DMS153 treated with DMSO at 0.1 percent for 48 hours (cell line): ENCODE measurements around the gene VSTM2B.

ENCODE experiments used
- DNase-seq: peaks from one replicate; lab custom pipeline; 2025; ENCODE audit not compliant: unreplicated experiment; lab: John Stamatoyannopoulos, UW

Gene VSTM2B

GRCh38 chr19:29563486-29564101 lies 37.8 kb downstream of the VSTM2B start:
- DNase-seq, result no peak

DNA sequence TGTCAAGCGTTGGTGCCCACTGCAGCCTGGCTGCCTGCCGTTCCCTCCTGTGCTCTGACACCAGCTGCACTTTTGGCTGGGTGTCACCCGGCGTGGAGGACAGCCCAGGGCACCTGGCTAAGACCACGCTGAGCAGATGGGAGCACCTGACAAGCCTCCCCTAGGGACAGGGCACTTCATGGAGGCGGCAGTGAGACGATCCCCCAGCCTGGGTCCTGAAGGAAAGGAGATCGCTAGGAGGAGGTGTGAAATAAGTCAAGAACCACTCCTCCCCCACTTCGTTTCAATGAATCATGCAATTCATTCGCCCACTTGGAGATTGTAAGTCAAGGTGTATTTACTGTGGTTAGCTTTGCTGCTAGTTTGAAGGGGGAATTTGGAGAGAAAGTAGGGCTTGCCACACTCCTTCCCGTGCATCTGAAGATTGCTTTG lies 38.8 kb downstream of the VSTM2B start:
- DNase-seq, result no peak

DNA sequence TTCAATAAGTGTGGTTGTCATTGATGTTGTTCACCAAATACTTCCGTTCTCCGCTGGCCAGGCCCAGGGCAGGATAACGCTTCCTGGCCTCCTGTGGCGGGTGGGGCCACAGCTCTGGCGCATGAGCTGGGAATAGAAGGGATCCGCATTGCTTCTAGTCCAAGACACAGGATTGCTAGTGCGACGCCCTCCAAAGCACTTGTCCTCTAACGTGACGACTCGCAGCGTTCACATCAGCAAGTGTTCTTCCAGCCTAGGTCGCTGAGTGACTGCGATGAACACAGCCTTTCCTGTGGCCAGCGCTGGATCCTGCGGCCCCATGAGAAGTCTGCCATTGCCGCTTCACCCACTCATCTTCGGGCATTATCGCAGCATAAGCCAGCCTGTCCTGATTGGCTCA lies 39.4 kb downstream of the VSTM2B start:
- no peak for DNase-seq

DNA sequence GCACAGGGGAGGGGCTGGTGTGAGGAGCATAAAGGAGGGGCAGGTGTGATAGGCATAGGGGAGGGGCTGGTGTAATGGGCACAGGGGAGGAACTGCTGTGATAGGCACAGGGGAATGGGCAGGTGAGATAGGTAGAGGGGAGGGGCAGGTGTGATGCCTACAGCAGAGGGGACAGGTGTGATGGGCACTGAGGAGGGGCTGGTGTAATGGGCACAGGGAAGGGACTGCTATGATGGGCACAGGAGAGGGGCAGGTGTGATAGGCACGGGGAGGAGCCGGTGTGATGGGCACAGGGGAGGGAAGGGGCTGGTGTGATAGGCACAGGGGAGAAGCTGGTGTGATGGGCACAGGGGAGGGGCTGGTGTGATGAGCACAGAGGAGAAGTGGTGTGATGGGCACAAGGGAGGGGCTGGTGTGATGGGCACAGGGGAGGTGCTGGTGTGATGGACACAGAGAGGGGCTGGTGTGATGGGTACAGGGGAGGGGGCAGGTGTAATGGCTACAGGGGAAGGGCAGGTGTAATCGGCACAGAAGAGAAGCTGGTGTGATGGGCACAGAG lies 40.8 kb downstream of the VSTM2B start:
- DNase-seq, result no peak

GRCh38 chr19:29567366-29567915 lies 41.6 kb downstream of the VSTM2B start:
- DNase-seq, result no peak

- no peak for DNase-seq
These were observed 42.5 kb downstream of the VSTM2B start for GRCh38 chr19:29568036-29569025.

DNA sequence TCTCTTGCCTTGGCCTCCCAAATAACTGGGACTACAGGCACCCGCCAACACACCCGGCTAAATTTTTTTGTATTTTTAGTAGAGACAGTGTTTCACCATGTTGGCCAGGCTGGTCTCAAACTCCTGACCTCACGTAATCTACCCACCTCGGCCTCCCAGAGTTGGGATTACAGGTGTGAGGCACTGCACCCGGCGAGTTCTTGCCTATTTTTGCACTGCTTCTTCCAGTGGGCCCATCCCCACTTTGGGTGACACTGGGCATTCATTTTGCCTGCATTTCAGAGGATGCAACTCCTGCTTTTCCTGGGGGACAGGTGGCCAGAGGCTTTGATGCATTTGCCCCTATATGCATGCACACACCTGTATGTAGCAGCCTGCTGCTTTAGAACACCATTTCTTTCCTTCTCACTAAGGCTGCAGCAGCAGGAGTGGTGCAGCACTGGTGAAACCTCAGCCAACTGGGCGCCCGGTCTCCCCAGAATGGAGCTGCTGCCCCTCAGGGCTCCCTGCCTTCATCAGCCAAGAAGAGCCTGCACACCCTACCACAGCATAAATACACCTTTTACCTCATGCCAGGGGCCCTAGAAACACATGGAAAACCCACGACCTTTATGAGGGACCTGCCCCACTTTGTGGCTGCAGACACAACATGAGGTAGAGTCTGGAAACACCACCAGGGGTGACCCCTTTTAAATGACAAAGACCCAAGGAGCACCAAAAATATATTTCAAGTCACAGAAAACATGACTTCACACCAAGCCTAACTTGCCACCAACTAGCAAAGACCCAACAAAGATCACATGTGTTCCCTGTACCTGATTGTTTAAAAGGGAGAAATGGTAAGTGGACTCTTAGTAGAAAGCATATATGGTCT lies 43.5 kb downstream of the VSTM2B start:
- DNase-seq, result no peak

GRCh38 chr19:29571181-29571580 lies 45.4 kb downstream of the VSTM2B start:
- no peak for DNase-seq

GRCh38 chr19:29573486-29573885 lies 47.7 kb downstream of the VSTM2B start:
- DNase-seq, result no peak

DNA sequence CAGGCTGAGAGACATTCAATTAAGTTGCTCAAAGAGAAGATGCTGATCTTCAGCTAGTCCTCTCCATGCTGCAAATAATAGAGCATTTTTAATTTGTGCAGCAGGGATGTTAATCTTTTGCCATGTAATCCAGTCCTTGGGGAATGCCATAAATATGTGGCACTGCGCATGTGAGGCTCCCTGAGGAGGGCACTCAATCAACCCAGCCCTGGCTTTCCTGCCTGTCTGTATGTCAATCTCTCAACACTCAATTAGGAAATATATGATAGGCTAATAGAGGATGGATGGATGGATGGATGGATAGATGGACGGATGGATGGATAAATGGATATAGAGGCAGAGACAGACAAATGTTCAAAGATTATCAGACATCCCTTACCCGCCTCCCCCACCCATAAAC lies 48.7 kb downstream of the VSTM2B start:
- DNase-seq, result no peak

DNA sequence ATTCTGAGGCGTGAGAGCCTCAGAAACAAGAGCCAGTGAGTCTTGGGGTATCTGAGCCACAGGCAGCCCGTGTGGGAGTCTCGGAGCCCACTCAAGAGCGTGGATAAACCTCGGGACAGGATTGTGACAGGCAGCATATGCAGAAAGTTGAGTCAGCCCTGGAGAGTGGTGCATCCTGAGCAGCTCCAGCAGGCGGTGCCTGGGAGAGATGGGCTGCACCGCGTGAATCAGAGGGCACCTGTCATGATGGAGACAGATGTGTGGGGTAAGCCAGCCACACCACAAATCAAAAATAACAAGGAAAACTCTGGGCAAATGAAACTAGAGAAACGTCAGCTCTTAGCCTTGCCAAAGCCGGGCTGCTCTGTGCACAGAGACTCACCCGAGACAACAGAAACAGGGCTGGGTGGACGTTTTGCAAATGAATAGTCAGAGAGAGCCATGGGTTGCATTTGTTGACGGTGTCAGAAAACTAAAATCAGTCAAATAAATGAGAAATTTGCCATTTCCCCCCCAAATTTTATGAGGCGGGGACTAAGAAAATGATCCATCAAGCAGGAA lies 50.3 kb downstream of the VSTM2B start:
- no peak for DNase-seq

GRCh38 chr19:29576761-29577648 lies 51.2 kb downstream of the VSTM2B start:
- DNase-seq, result no peak

DNA sequence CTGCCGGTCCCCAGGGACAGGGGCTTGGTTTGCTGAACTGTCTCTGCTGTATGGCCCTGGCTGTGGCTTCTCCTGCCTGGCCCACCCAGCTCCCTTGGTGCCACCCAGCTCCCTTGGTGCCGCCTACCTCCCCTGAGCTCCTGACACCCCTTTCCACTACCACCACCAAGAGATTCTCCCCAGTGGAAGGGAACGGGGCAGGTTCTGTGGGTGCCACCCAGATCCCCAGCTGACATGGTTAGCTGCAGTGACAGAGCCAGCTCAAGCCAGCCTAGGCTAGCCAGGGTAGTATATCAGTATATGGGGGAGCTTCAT lies 51.8 kb downstream of the VSTM2B start:
- no peak for DNase-seq

DNA sequence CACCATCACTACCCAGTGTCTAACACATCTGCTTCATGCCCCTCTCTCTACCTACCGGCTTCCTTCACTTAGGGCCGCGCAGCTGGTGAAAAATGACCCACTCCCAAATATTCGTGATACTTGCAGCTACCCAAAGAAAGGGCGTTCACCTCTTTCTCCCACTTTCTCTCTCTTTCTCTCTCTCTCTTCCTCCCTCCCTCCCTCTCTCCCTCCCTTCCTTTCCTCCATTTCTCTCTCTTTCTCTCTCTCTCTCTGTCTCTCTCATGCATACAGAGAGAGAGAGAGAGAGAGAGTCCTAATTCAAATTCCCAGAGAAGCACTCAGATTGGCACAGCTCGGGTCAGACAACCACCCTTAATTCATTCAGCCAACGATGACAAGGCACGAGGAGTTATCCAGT lies 52.6 kb downstream of the VSTM2B start:
- no peak for DNase-seq

DNA sequence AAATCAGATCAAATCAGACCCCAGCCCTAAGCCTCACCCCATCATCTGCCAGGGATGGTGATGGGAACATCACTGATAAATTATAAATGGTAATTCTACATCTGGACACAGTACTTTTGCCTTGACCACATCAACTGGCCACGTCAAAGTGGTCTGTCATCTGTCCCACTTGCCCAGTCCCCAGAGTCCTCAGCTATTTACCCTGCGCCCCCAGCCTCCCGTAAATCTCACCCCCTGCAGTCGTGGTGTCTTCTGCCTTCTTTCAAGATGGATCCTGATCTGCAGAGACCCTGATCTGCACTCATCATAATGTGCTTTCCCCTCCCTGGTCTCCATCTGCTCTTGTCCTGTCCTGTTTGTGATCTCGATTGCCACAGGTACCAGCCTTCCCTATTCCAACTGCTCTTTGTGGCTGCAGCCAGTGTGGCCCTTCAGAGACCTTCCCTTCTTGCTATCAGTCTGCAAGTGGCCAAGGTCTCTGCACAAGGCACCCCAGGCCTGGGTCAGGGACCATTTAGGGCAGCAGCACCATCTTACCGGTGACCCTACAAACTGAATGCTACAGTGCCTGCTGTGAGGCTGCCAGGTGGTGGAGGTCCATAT lies 53.6 kb downstream of the VSTM2B start:
- no peak for DNase-seq

- DNase-seq, result no peak
These were observed 55.6 kb downstream of the VSTM2B start for GRCh38 chr19:29581398-29581797.

- DNase-seq, result no peak
These were observed 57.6 kb downstream of the VSTM2B start for GRCh38 chr19:29583196-29583999.

DNA sequence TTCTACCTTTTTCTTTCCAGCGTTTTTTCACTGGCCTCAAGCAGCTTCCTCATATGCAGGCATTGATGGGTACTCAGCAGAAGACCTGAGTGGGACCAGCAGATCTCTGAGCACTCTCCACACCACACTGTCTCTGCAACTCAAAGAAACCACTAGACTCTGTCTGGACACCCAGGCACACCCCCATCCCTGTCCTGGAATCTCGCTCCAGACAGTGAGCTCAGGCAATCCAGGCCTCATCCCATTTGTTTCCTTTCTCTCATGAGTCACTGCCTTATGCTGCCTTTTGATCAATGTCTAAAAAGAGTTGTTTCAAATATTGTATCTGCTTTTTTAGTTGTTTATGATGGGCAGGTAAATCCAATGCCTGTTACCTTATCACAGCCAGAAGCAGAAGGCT lies 60.6 kb downstream of the VSTM2B start:
- DNase-seq, result no peak
